ENCODE measurements around the gene CRADD.

The CRADD gene

GRCh38 chr12:93827179-93827578, 150.0 kb downstream of the CRADD start:
- peaks cover 0 to 27% (median 9%) of the 10 kb centered on the region in 5 donors for H3K4me1 ChIP-seq (ENCODE audit: control insufficient read depth in 5 of 5, insufficient read depth in 5 of 5, low read length in 5 of 5)
- no peak overlapping the region for H3K4me3 ChIP-seq (ENCODE audit: low read depth in 1 of 5, low read length in 5 of 5)
- H3K9me3 ChIP-seq (ENCODE audit: control insufficient read depth in 5 of 5, low read length in 5 of 5) = no peaks in the 10 kb centered on the region
- no peaks in the 10 kb centered on the region for H3K36me3 ChIP-seq (ENCODE audit: control insufficient read depth in 5 of 5, insufficient read depth in 5 of 5, low read length in 5 of 5)
- H3K27ac ChIP-seq (ENCODE audit: low read depth, low read length) = no peak overlapping the region
- no peak overlapping the region for H3K9ac ChIP-seq (ENCODE audit: low read length in 5 of 5)
- no peaks in the 10 kb centered on the region for H3K27me3 ChIP-seq (ENCODE audit: control insufficient read depth in 5 of 5, insufficient read depth in 4 of 5, low read length in 5 of 5)

- H3K27ac ChIP-seq (ENCODE audit: low read depth, low read length) = no peak overlapping the region
- no peak overlapping the region for H3K4me3 ChIP-seq (ENCODE audit: low read depth in 1 of 5, low read length in 5 of 5)
- H3K4me1 ChIP-seq (ENCODE audit: control insufficient read depth in 5 of 5, insufficient read depth in 5 of 5, low read length in 5 of 5) = peaks cover 0 to 27% (median 9%) of the 10 kb centered on the region in 5 donors
- H3K36me3 ChIP-seq (ENCODE audit: control insufficient read depth in 5 of 5, insufficient read depth in 5 of 5, low read length in 5 of 5) = no peaks in the 10 kb centered on the region
- no peaks in the 10 kb centered on the region for H3K9me3 ChIP-seq (ENCODE audit: control insufficient read depth in 5 of 5, low read length in 5 of 5)
- H3K27me3 ChIP-seq (ENCODE audit: control insufficient read depth in 5 of 5, insufficient read depth in 4 of 5, low read length in 5 of 5) = no peaks in the 10 kb centered on the region
- no peak overlapping the region for H3K9ac ChIP-seq (ENCODE audit: low read length in 5 of 5)
Measured at GRCh38 chr12:93827669-93828068, 150.5 kb downstream of the CRADD start.

- H3K4me1 ChIP-seq (ENCODE audit: control insufficient read depth in 5 of 5, insufficient read depth in 5 of 5, low read length in 5 of 5) = peaks cover 0 to 26% (median 9%) of the 10 kb centered on the region in 5 donors
- no peak overlapping the region for H3K27ac ChIP-seq (ENCODE audit: low read depth, low read length)
- no peaks in the 10 kb centered on the region for H3K27me3 ChIP-seq (ENCODE audit: control insufficient read depth in 5 of 5, insufficient read depth in 4 of 5, low read length in 5 of 5)
- H3K36me3 ChIP-seq (ENCODE audit: control insufficient read depth in 5 of 5, insufficient read depth in 5 of 5, low read length in 5 of 5) = no peaks in the 10 kb centered on the region
- no peaks in the 10 kb centered on the region for H3K9me3 ChIP-seq (ENCODE audit: control insufficient read depth in 5 of 5, low read length in 5 of 5)
- no peak overlapping the region for H3K9ac ChIP-seq (ENCODE audit: low read length in 5 of 5)
- no peak overlapping the region for H3K4me3 ChIP-seq (ENCODE audit: low read depth in 1 of 5, low read length in 5 of 5)
Measured at GRCh38 chr12:93829016-93829415, 151.8 kb downstream of the CRADD start.

GRCh38 chr12:93831374-93831773, 154.2 kb downstream of the CRADD start:
- H3K36me3 ChIP-seq (ENCODE audit: control insufficient read depth in 5 of 5, insufficient read depth in 5 of 5, low read length in 5 of 5) = no peaks in the 10 kb centered on the region
- H3K27me3 ChIP-seq (ENCODE audit: control insufficient read depth in 5 of 5, insufficient read depth in 4 of 5, low read length in 5 of 5) = no peaks in the 10 kb centered on the region
- peaks cover 0 to 17% (median 3%) of the 10 kb centered on the region in 5 donors for H3K4me1 ChIP-seq (ENCODE audit: control insufficient read depth in 5 of 5, insufficient read depth in 5 of 5, low read length in 5 of 5)
- H3K9ac ChIP-seq (ENCODE audit: low read length in 5 of 5) = no peak overlapping the region
- H3K4me3 ChIP-seq (ENCODE audit: low read depth in 1 of 5, low read length in 5 of 5) = no peak overlapping the region
- no peaks in the 10 kb centered on the region for H3K9me3 ChIP-seq (ENCODE audit: control insufficient read depth in 5 of 5, low read length in 5 of 5)
- no peak overlapping the region for H3K27ac ChIP-seq (ENCODE audit: low read depth, low read length)

GRCh38 chr12:93832131-93832530, 155.0 kb downstream of the CRADD start:
- Histone ChIP-seq H3K4me3 (ENCODE audit: low read depth in 1 of 5, low read length in 5 of 5) (no peak overlapping the region), H3K27ac (ENCODE audit: low read depth, low read length) (no peak overlapping the region), H3K4me1 (ENCODE audit: control insufficient read depth in 5 of 5, insufficient read depth in 5 of 5, low read length in 5 of 5) (peaks cover 0 to 14% (median 0%) of the 10 kb centered on the region in 5 donors), H3K36me3 (ENCODE audit: control insufficient read depth in 5 of 5, insufficient read depth in 5 of 5, low read length in 5 of 5) (no peaks in the 10 kb centered on the region), H3K27me3 (ENCODE audit: control insufficient read depth in 5 of 5, insufficient read depth in 4 of 5, low read length in 5 of 5) (no peaks in the 10 kb centered on the region), H3K9me3 (ENCODE audit: control insufficient read depth in 5 of 5, low read length in 5 of 5) (no peaks in the 10 kb centered on the region), H3K9ac (ENCODE audit: low read length in 5 of 5) (no peak overlapping the region)

GRCh38 chr12:93833946-93834345, 156.8 kb downstream of the CRADD start:
- H3K27me3 ChIP-seq (ENCODE audit: control insufficient read depth in 5 of 5, insufficient read depth in 4 of 5, low read length in 5 of 5) = no peaks in the 10 kb centered on the region
- H3K9ac ChIP-seq (ENCODE audit: low read length in 5 of 5) = no peak overlapping the region
- no peaks in the 10 kb centered on the region for H3K36me3 ChIP-seq (ENCODE audit: control insufficient read depth in 5 of 5, insufficient read depth in 5 of 5, low read length in 5 of 5)
- no peak overlapping the region for H3K4me3 ChIP-seq (ENCODE audit: low read depth in 1 of 5, low read length in 5 of 5)
- no peak overlapping the region for H3K27ac ChIP-seq (ENCODE audit: low read depth, low read length)
- H3K9me3 ChIP-seq (ENCODE audit: control insufficient read depth in 5 of 5, low read length in 5 of 5) = no peaks in the 10 kb centered on the region
- peaks cover 0 to 11% (median 0%) of the 10 kb centered on the region in 5 donors for H3K4me1 ChIP-seq (ENCODE audit: control insufficient read depth in 5 of 5, insufficient read depth in 5 of 5, low read length in 5 of 5)

GRCh38 chr12:93836620-93837260, 159.6 kb downstream of the CRADD start:
- Histone ChIP-seq H3K9ac (ENCODE audit: low read length in 5 of 5) (no peak overlapping the region), H3K4me1 (ENCODE audit: control insufficient read depth in 5 of 5, insufficient read depth in 5 of 5, low read length in 5 of 5) (peaks cover 0 to 6% (median 0%) of the 10 kb centered on the region in 5 donors), H3K27ac (ENCODE audit: low read depth, low read length) (no peak overlapping the region), H3K27me3 (ENCODE audit: control insufficient read depth in 5 of 5, insufficient read depth in 4 of 5, low read length in 5 of 5) (no peaks in the 10 kb centered on the region), H3K36me3 (ENCODE audit: control insufficient read depth in 5 of 5, insufficient read depth in 5 of 5, low read length in 5 of 5) (no peaks in the 10 kb centered on the region), H3K4me3 (ENCODE audit: low read depth in 1 of 5, low read length in 5 of 5) (no peak overlapping the region), H3K9me3 (ENCODE audit: control insufficient read depth in 5 of 5, low read length in 5 of 5) (no peaks in the 10 kb centered on the region)

- Histone ChIP-seq H3K27ac (ENCODE audit: low read depth, low read length) (no peak overlapping the region), H3K4me1 (ENCODE audit: control insufficient read depth in 5 of 5, insufficient read depth in 5 of 5, low read length in 5 of 5) (peaks cover 0 to 6% (median 0%) of the 10 kb centered on the region in 5 donors), H3K27me3 (ENCODE audit: control insufficient read depth in 5 of 5, insufficient read depth in 4 of 5, low read length in 5 of 5) (no peaks in the 10 kb centered on the region), H3K9me3 (ENCODE audit: control insufficient read depth in 5 of 5, low read length in 5 of 5) (no peaks in the 10 kb centered on the region), H3K4me3 (ENCODE audit: low read depth in 1 of 5, low read length in 5 of 5) (no peak overlapping the region), H3K9ac (ENCODE audit: low read length in 5 of 5) (no peak overlapping the region), H3K36me3 (ENCODE audit: control insufficient read depth in 5 of 5, insufficient read depth in 5 of 5, low read length in 5 of 5) (no peaks in the 10 kb centered on the region)
Measured at GRCh38 chr12:93838193-93838592, 161.0 kb downstream of the CRADD start.

GRCh38 chr12:93839064-93839463, 161.9 kb downstream of the CRADD start:
- Histone ChIP-seq H3K27me3 (ENCODE audit: control insufficient read depth in 5 of 5, insufficient read depth in 4 of 5, low read length in 5 of 5) (no peaks in the 10 kb centered on the region), H3K27ac (ENCODE audit: low read depth, low read length) (no peak overlapping the region), H3K4me3 (ENCODE audit: low read depth in 1 of 5, low read length in 5 of 5) (no peak overlapping the region), H3K9me3 (ENCODE audit: control insufficient read depth in 5 of 5, low read length in 5 of 5) (no peaks in the 10 kb centered on the region), H3K4me1 (ENCODE audit: control insufficient read depth in 5 of 5, insufficient read depth in 5 of 5, low read length in 5 of 5) (peaks cover 0 to 6% (median under 1%) of the 10 kb centered on the region in 5 donors), H3K9ac (ENCODE audit: low read length in 5 of 5) (no peak overlapping the region), H3K36me3 (ENCODE audit: control insufficient read depth in 5 of 5, insufficient read depth in 5 of 5, low read length in 5 of 5) (no peaks in the 10 kb centered on the region)

- Histone ChIP-seq H3K4me1 (ENCODE audit: control insufficient read depth in 5 of 5, insufficient read depth in 5 of 5, low read length in 5 of 5) (peaks cover 4 to 9% (median 8%) of the 10 kb centered on the region in 5 donors), H3K36me3 (ENCODE audit: control insufficient read depth in 5 of 5, insufficient read depth in 5 of 5, low read length in 5 of 5) (no peaks in the 10 kb centered on the region), H3K9ac (ENCODE audit: low read length in 5 of 5) (no peak overlapping the region), H3K9me3 (ENCODE audit: control insufficient read depth in 5 of 5, low read length in 5 of 5) (no peaks in the 10 kb centered on the region), H3K4me3 (ENCODE audit: low read depth in 1 of 5, low read length in 5 of 5) (no peak overlapping the region), H3K27ac (ENCODE audit: low read depth, low read length) (no peak overlapping the region), H3K27me3 (ENCODE audit: control insufficient read depth in 5 of 5, insufficient read depth in 4 of 5, low read length in 5 of 5) (no peaks in the 10 kb centered on the region)
Measured at GRCh38 chr12:93841671-93842070, 164.5 kb downstream of the CRADD start.
